GM10248 (cell line): ENCODE measurements around the gene FAAP24.
A peak's percentile ranks its signal among the peaks of the same experiment; 100 is the strongest.

ENCODE experiments used
- CTCF ChIA-PET: fragments of 300-600 bp; sonication (Branson Sonifier 250); formaldehyde crosslinking; extraction: SDS; loops from one replicate; lab custom pipeline; 2021; ENCODE audit warnings: antibody characterized with exemption; lab: Yijun Ruan, JAX
- POLR2A ChIA-PET: fragments of 350-650 bp; sonication (Branson Sonifier 250); formaldehyde crosslinking; extraction: SDS; loops from one replicate; lab custom pipeline; 2020; ENCODE audit warnings: antibody characterized with exemption; lab: Yijun Ruan, JAX
- DNase-seq: peaks from one replicate; pipeline ENCODE4 v3.0.0; 2012; ENCODE audit errors: extremely low spot score
- CTCF ChIP-seq: IDR thresholded peaks from 2 replicates; pipeline ENCODE4 v1.5.1; 2012; ENCODE audit warnings: mild to moderate bottlenecking, low read depth; ENCODE audit errors: extremely low read depth, missing control alignments, control extremely low read depth

Gene FAAP24

GRCh38 chr19:32971715-32972540 is at the start of gene FAAP24, which contains the start of gene CEP89:
Gene FAAP24 (plus strand): TSS chr19:32972242. CDS start chr19:32973197, 955 bp downstream.
Gene CEP89 (minus strand): TSS chr19:32971958. CDS start chr19:32971874, 84 bp downstream.
- ChIA-PET CTCF (interaction anchor here (1.6 kb wide), 1 partner anchor 10 kb away, joined by 4 read pairs; no protein-coding TSS in a partner anchor), POLR2A (interaction anchor here (0.7 kb wide), 1 partner anchor 98 kb away, joined by 4 read pairs; no protein-coding TSS in a partner anchor)
- DNase-seq: peak; percentile 99
- peak; percentile 4 for TF ChIP-seq CTCF

GRCh38 chr19:32924200-32924599 is 47.8 kb upstream of the FAAP24 start:
- ChIA-PET POLR2A (no interaction called here), CTCF (interaction anchor here (1.0 kb wide), 2 partner anchors 9 to 14 kb away, joined by 3 read pairs; no protein-coding TSS in a partner anchor)
- no peak for TF ChIP-seq CTCF
- DNase-seq: no peak

- CTCF ChIA-PET: interaction anchor here (0.9 kb wide), 1 partner anchor 20 kb away, joined by 3 read pairs; no protein-coding TSS in a partner anchor
- DNase-seq: no peak
- POLR2A ChIA-PET: no interaction called here
- TF ChIP-seq CTCF: no peak
These were observed 43.2 kb upstream of the FAAP24 start for GRCh38 chr19:32928806-32929205.

GRCh38 chr19:32930567-32930966 is 41.5 kb upstream of the FAAP24 start:
- no peak for TF ChIP-seq CTCF
- ChIA-PET CTCF (interaction anchor here (0.6 to 0.8 kb wide), 2 partner anchors 15 to 329 kb away, joined by 3 read pairs; no protein-coding TSS in a partner anchor), POLR2A (no interaction called here)
- no peak for DNase-seq

GRCh38 chr19:32933571-32933970 is 38.5 kb upstream of the FAAP24 start:
- no peak for DNase-seq
- ChIA-PET POLR2A (no interaction called here), CTCF (no interaction called here)
- no peak for TF ChIP-seq CTCF

GRCh38 chr19:32935629-32936028 is 36.4 kb upstream of the FAAP24 start:
- DNase-seq: no peak
- TF ChIP-seq CTCF: no peak
- ChIA-PET POLR2A (no interaction called here), CTCF (no interaction called here)
